SK-N-SH (cell line): ENCODE data around the gene MAN2C1. TPM values are rescaled to one million over a fixed set of nuclear protein-coding genes. Genes with fewer than 3 reads are reported as not detected.
A peak's percentile ranks its signal among the peaks of the same experiment; 100 is the strongest.

ENCODE experiments used
- CTCF ChIA-PET: fragments of 300-600, 350-600 bp; formaldehyde crosslinking; extraction: SDS; loops from one replicate; lab custom pipeline; 2021; lab: Yijun Ruan, JAX
- POLR2A ChIA-PET: fragments of 350-600 bp; sonication (Branson Sonifier 250); formaldehyde crosslinking; extraction: SDS; loops from one replicate; lab custom pipeline; 2020; ENCODE audit warnings: antibody characterized with exemption, inconsistent platforms; lab: Yijun Ruan, JAX
- DNase-seq: peaks from one replicate; pipeline ENCODE4 v3.0.0; 2012
- H2AFZ ChIP-seq: fragments of 200-600 bp; sonication (generic); 2 replicates; pipeline ENCODE4 v1.8.1; 2016; ENCODE audit warnings: antibody characterized with exemption, mild to moderate bottlenecking, low read depth
- H3F3A ChIP-seq: fragments of 200-600 bp; sonication (generic); replicated peaks from 2 replicates; pipeline ENCODE3; 2016; ENCODE audit warnings: antibody characterized with exemption, mild to moderate bottlenecking; ENCODE audit not compliant: insufficient read depth
- H3K27ac ChIP-seq, 2 experiments: fragments of 200-500 bp in 1 of 2; fragments of 200-600 bp in 1 of 2; sonication (Bioruptor generic) in 1 of 2; sonication (generic), shearing (Covaris generic) in 1 of 2; 2 replicates each; pipeline versions ENCODE4 v1.5.1 to v1.6.1; 2014 to 2016; ENCODE audit warnings: low read depth in 2 of 2, inconsistent platforms in 1 of 2, low read length in 1 of 2, mild to moderate bottlenecking in 1 of 2, mixed read lengths in 1 of 2
- H3K27me3 ChIP-seq: fragments of 200-600 bp; sonication (generic), shearing (Covaris generic); 2 replicates; pipeline ENCODE4 v1.6.1; 2016; ENCODE audit warnings: mixed run types; ENCODE audit not compliant: insufficient read depth
- H3K36me3 ChIP-seq, 2 experiments: fragments of 200-500 bp in 1 of 2; fragments of 200-600 bp in 1 of 2; sonication (Bioruptor generic) in 1 of 2; sonication (generic) in 1 of 2; replicated peaks in 1 of 2; 2 replicates each; pipeline versions ENCODE3 to v1.5.1; 2014 to 2016; ENCODE audit warnings: low read length in 1 of 2, mild to moderate bottlenecking in 1 of 2; ENCODE audit not compliant: insufficient read depth in 2 of 2, control insufficient read depth in 1 of 2
- H3K4me1 ChIP-seq, 2 experiments: fragments of 200-500 bp in 1 of 2; fragments of 200-600 bp in 1 of 2; sonication (Bioruptor generic) in 1 of 2; sonication (generic), shearing (Covaris generic) in 1 of 2; 2 replicates each; pipeline versions ENCODE4 v1.5.1 to v1.6.1; 2014 to 2016; ENCODE audit warnings: low read depth in 1 of 2, low read length in 1 of 2, mixed run types in 1 of 2; ENCODE audit not compliant: insufficient read depth in 2 of 2, control insufficient read depth in 1 of 2
- H3K4me2 ChIP-seq: fragments of 200-600 bp; sonication (generic), shearing (Covaris generic); 2 replicates; pipeline ENCODE4 v1.6.1; 2017; ENCODE audit warnings: mixed run types
- H3K4me3 ChIP-seq, 2 experiments: fragments of 200-500 bp in 1 of 2; fragments of 200-600 bp in 1 of 2; sonication (Bioruptor generic) in 1 of 2; sonication (generic), shearing (Covaris generic) in 1 of 2; 2 replicates each; pipeline versions ENCODE4 v1.5.1 to v1.8.1; 2014 to 2016; ENCODE audit warnings: low read depth in 2 of 2, inconsistent platforms in 1 of 2, low read length in 1 of 2, mild to moderate bottlenecking in 1 of 2, mixed read lengths in 1 of 2, moderate library complexity in 1 of 2
- H3K79me2 ChIP-seq: fragments of 200-600 bp; sonication (generic); 2 replicates; pipeline ENCODE4 v1.8.1; 2017; ENCODE audit warnings: mild to moderate bottlenecking; ENCODE audit not compliant: insufficient read depth
- H3K9ac ChIP-seq: fragments of 200-600 bp; sonication (generic); 2 replicates; pipeline ENCODE4 v1.6.1; 2017; ENCODE audit warnings: mixed run types
- H3K9me2 ChIP-seq: fragments of 200-600 bp; sonication (generic); 2 replicates; pipeline ENCODE4 v1.6.1; 2017; ENCODE audit warnings: mixed run types
- H3K9me3 ChIP-seq: fragments of 200-600 bp; sonication (generic); 2 replicates; pipeline ENCODE4 v1.6.1; 2017; ENCODE audit warnings: mixed run types, mild to moderate bottlenecking, moderate library complexity
- H4K20me1 ChIP-seq: fragments of 200-600 bp; sonication (generic); 2 replicates; pipeline ENCODE4 v1.6.1; 2017; ENCODE audit warnings: mild to moderate bottlenecking, mixed run types; ENCODE audit not compliant: insufficient read depth
- CHD2 ChIP-seq: fragments of 150-350 bp; IDR thresholded peaks from 2 replicates; pipeline ENCODE4 v1.6.1; 2018; ENCODE audit warnings: low read length; ENCODE audit not compliant: partially characterized antibody
- EZH2phosphoT487 ChIP-seq: fragments of 200-600 bp; sonication (generic); IDR thresholded peaks from 2 replicates; pipeline ENCODE4 v1.6.1; 2017; ENCODE audit warnings: low read depth, mixed run types, mild to moderate bottlenecking, antibody characterized with exemption, moderate library complexity, borderline replicate concordance
- FOSL2 ChIP-seq: IDR thresholded peaks from 2 replicates; pipeline ENCODE4 v1.4.0; 2012; ENCODE audit warnings: low read depth, mild to moderate bottlenecking, moderate library complexity, borderline replicate concordance
- GATA2 ChIP-seq: sonication (generic); formaldehyde crosslinking; IDR thresholded peaks from 2 replicates; pipeline ENCODE4 v1.5.0; 2020; ENCODE audit warnings: mild to moderate bottlenecking, missing genetic modification reagents
- IRF3 ChIP-seq: fragments of 150-350 bp; IDR thresholded peaks from 2 replicates; pipeline ENCODE4 v1.6.1; 2016; ENCODE audit warnings: mild to moderate bottlenecking, low read depth, low read length
- JUND ChIP-seq: IDR thresholded peaks from 2 replicates; pipeline ENCODE4 v1.4.0; 2012
- MEF2A ChIP-seq: IDR thresholded peaks from 2 replicates; pipeline ENCODE4 v1.4.0; 2012; ENCODE audit warnings: low read depth, borderline replicate concordance
- MXI1 ChIP-seq: IDR thresholded peaks from 2 replicates; pipeline ENCODE4 v1.6.1; 2012; ENCODE audit warnings: mild to moderate bottlenecking, low read depth, low read length, improper control_type of control experiment
- NFIC ChIP-seq: IDR thresholded peaks from 2 replicates; pipeline ENCODE4 v1.4.0; 2012; ENCODE audit warnings: borderline replicate concordance
- PBX3 ChIP-seq: IDR thresholded peaks from 2 replicates; pipeline ENCODE4; 2012
- RAD21 ChIP-seq: IDR thresholded peaks from 2 replicates; pipeline ENCODE4 v1.6.1; 2012; ENCODE audit warnings: mild to moderate bottlenecking, low read length
- RCOR1 ChIP-seq: fragments of 150-350 bp; IDR thresholded peaks from 2 replicates; pipeline ENCODE4 v1.6.1; 2017; ENCODE audit warnings: antibody characterized with exemption, low read length
- RFX5 ChIP-seq: IDR thresholded peaks from 2 replicates; pipeline ENCODE4 v1.6.1; 2012; ENCODE audit warnings: mild to moderate bottlenecking, improper control_type of control experiment, low read length
- SIN3A ChIP-seq: IDR thresholded peaks from 2 replicates; pipeline ENCODE4 v1.6.1; 2012; ENCODE audit warnings: low read depth, mild to moderate bottlenecking, low read length, moderate library complexity, borderline replicate concordance
- TCF12 ChIP-seq: IDR thresholded peaks from 2 replicates; pipeline ENCODE4 v1.4.0; 2012
- TEAD4 ChIP-seq: IDR thresholded peaks from 2 replicates; pipeline ENCODE4 v1.4.0; 2012; ENCODE audit warnings: mild to moderate bottlenecking, borderline replicate concordance; ENCODE audit not compliant: insufficient read depth
- USF2 ChIP-seq: fragments of 150-350 bp; IDR thresholded peaks from 2 replicates; pipeline ENCODE4 v1.6.1; 2017; ENCODE audit warnings: antibody characterized with exemption, low read length, low read depth, borderline replicate concordance
- YY1 ChIP-seq: IDR thresholded peaks from 2 replicates; pipeline ENCODE4 v1.4.0; 2012; ENCODE audit warnings: low read depth, mild to moderate bottlenecking
- WGBS: methylation state at CpG from one replicate; pipeline ENCODE4 v1.1.6; 2017; ENCODE audit warnings: low lambda C conversion rate; 5-methylcytosine and 5-hydroxymethylcytosine counted together
- polyA plus RNA-seq, 3 experiments: library from polyadenylated mRNA; depleted of rRNA; stranded (reverse); fragments of >200 nt; gene quantifications; 2 replicates each; pipeline ENCODE4 v1.2.3, GENCODE V29; 2012

The MAN2C1 gene
- polyA plus RNA-seq, 1 of the 3 experiments (the other 2 are of a cell fraction): 132 TPM

- H3K9me2 ChIP-seq: no peaks in the 10 kb centered on the region
- no peak overlapping the region for H3K9ac ChIP-seq
- no peaks in the 10 kb centered on the region for H3K9me3 ChIP-seq
- no peak overlapping the region for H3K4me2 ChIP-seq
- 93% methylated on average over 10 of the region's 16 CpGs for WGBS
- H3K4me1 ChIP-seq: peaks cover 0 to 7% of the 10 kb centered on the region in 2 experiments; a peak in 1 of 4 replicates
- DNase-seq: peak; percentile 25
- no peak overlapping the region for H3K27ac ChIP-seq
- CTCF ChIA-PET: interaction anchor here (0.5 to 5.4 kb wide), 2 partner anchors 15 to 439 kb away, joined by 3 to 29 read pairs; partner anchors contain the start of gene MAN2C1
- POLR2A ChIA-PET: interaction anchor here (0.8 to 1.1 kb wide), 2 partner anchors 15 to 16 kb away, joined by 3 to 5 read pairs; no protein-coding TSS in a partner anchor
- H2AFZ ChIP-seq: no peak overlapping the region
- H3K79me2 ChIP-seq: no peaks in the 10 kb centered on the region
- H4K20me1 ChIP-seq: no peaks in the 10 kb centered on the region
- no peaks in the 10 kb centered on the region for H3K27me3 ChIP-seq
- H3K4me3 ChIP-seq: no peak overlapping the region
- H3K36me3 ChIP-seq: peaks cover 0 to 19% of the 10 kb centered on the region in 2 experiments
- peaks cover 7% of the 10 kb centered on the region for H3F3A ChIP-seq
- TF ChIP-seq RCOR1: no peak
- TF ChIP-seq EZH2phosphoT487: no peak
- TF ChIP-seq JUND: no peak
- no peak for TF ChIP-seq RFX5
- TF ChIP-seq MEF2A: no peak
- no peak for TF ChIP-seq CHD2
- no peak for TF ChIP-seq PBX3
- TF ChIP-seq IRF3: no peak
- no peak for TF ChIP-seq YY1
- TF ChIP-seq, all 33 proteins: peak for 0
Measured at GRCh38 chr15:75352186-75353080, 16.0 kb downstream of the MAN2C1 start.

DNA sequence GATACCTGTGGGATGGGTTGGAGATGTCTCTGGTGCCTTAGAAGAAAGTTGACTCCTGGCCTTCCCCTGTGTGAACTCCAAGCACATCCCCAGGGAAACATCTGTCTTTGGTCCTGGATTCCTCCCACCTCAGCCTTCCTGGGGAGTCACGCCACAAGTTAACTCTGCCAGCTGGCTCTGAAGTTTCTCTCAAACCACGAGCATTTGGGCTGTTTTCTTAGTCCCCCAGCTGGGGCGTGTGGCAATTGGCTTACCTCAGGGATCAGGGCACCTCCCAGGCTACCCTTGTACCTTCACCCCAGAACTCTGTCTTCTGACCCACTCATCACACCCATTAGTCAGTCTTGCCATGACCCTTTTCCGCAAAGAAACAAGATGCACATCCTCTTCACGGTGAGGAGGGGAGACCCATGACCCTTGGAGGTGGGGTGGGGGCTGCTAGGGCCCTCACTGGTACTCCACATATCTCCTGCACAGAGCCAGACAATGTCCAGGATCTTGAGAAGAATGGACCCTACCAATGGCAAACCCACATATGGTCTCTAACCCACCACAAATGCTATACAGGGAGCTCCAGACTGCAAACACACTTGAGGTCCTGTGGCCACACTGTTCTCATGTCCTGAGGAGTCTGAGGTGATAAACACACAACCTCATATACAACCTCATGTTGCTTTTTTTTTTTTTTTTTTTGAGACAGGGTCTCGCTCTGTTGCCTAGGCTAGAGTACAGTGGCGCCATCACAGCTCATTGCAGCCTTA is 17.6 kb downstream of the MAN2C1 start:
- ChIA-PET POLR2A (no interaction called here), CTCF (interaction anchor here (1.4 kb wide), 1 partner anchor 17 kb away, joined by 7 read pairs; no protein-coding TSS in a partner anchor)
- Histone ChIP-seq H3F3A (peaks cover 7% of the 10 kb centered on the region), H2AFZ (no peak overlapping the region), H3K36me3 (peaks cover 0 to 11% of the 10 kb centered on the region in 2 experiments), H3K27ac (no peak overlapping the region), H3K9ac (no peak overlapping the region), H3K4me1 (peaks cover 0 to 11% of the 10 kb centered on the region in 2 experiments; a peak in 1 of 4 replicates), H3K27me3 (no peaks in the 10 kb centered on the region), H3K9me3 (no peaks in the 10 kb centered on the region), H3K4me3 (no peak overlapping the region), H3K9me2 (no peaks in the 10 kb centered on the region), H4K20me1 (no peaks in the 10 kb centered on the region), H3K79me2 (no peaks in the 10 kb centered on the region), H3K4me2 (no peak overlapping the region)
- TF ChIP-seq TCF12: no peak
- no peak for TF ChIP-seq SIN3A
- TF ChIP-seq NFIC: no peak
- TF ChIP-seq USF2: no peak
- no peak for TF ChIP-seq JUND
- no peak for TF ChIP-seq MXI1
- no peak for TF ChIP-seq FOSL2
- TF ChIP-seq PBX3: no peak
- TF ChIP-seq TEAD4: no peak
- no peak for TF ChIP-seq GATA2 (CRISPR knock-in tag)
- TF ChIP-seq RAD21: no peak
- 94% methylated on average over 7 of the region's 7 CpGs for WGBS
- no peak for DNase-seq
